Left hindlimb (tissue), 1 donor: ENCODE results near the gene SMOC2.

Source experiments
- DNase-seq: peaks from one replicate; pipeline ENCODE4 v3.0.0-alpha.2; 2018

SMOC2 gene

GRCh38 chr6:168581236-168581635 lies 140.3 kb downstream of the SMOC2 start:
- no peak for DNase-seq

- DNase-seq, result no peak
Measured at GRCh38 chr6:168581706-168582105, 140.7 kb downstream of the SMOC2 start.

- no peak for DNase-seq
Measured at GRCh38 chr6:168582571-168582981, 141.6 kb downstream of the SMOC2 start.

- DNase-seq, result no peak
Measured at GRCh38 chr6:168583126-168583525, 142.1 kb downstream of the SMOC2 start.

GRCh38 chr6:168583821-168584220 lies 142.8 kb downstream of the SMOC2 start:
- DNase-seq, result no peak

- no peak for DNase-seq
Measured at GRCh38 chr6:168584249-168584648, 143.3 kb downstream of the SMOC2 start.

- no peak for DNase-seq
Measured at GRCh38 chr6:168584671-168585070, 143.7 kb downstream of the SMOC2 start.

- DNase-seq, result no peak
Measured at GRCh38 chr6:168585441-168585840, 144.5 kb downstream of the SMOC2 start.

GRCh38 chr6:168589275-168589674 lies 148.3 kb downstream of the SMOC2 start:
- DNase-seq, result no peak

GRCh38 chr6:168590406-168590805 lies 149.4 kb downstream of the SMOC2 start:
- DNase-seq, result no peak

- peak; percentile 9 for DNase-seq
Measured at GRCh38 chr6:168596344-168596743, 155.4 kb downstream of the SMOC2 start.

GRCh38 chr6:168597471-168597875 lies 156.5 kb downstream of the SMOC2 start:
- DNase-seq, result peak; percentile 17

- no peak for DNase-seq
Measured at GRCh38 chr6:168598251-168599117, 157.5 kb downstream of the SMOC2 start.

GRCh38 chr6:168599118-168599494 lies 158.1 kb downstream of the SMOC2 start:
- no peak for DNase-seq

GRCh38 chr6:168599769-168600330 lies 158.9 kb downstream of the SMOC2 start:
- no peak for DNase-seq

- DNase-seq, result no peak
Measured at GRCh38 chr6:168600381-168600780, 159.4 kb downstream of the SMOC2 start.

GRCh38 chr6:168601111-168601510 lies 160.1 kb downstream of the SMOC2 start:
- no peak for DNase-seq

GRCh38 chr6:168601546-168601945 lies 160.6 kb downstream of the SMOC2 start:
- DNase-seq, result peak; percentile 79

GRCh38 chr6:168602576-168602975 lies 161.6 kb downstream of the SMOC2 start:
- no peak for DNase-seq

- no peak for DNase-seq
Measured at GRCh38 chr6:168603234-168603633, 162.2 kb downstream of the SMOC2 start.

GRCh38 chr6:168605964-168606363 lies 165.0 kb downstream of the SMOC2 start:
- DNase-seq, result no peak

GRCh38 chr6:168606722-168607121 lies 165.7 kb downstream of the SMOC2 start:
- no peak for DNase-seq

GRCh38 chr6:168607272-168608112 lies 166.5 kb downstream of the SMOC2 start:
- DNase-seq, result no peak

- no peak for DNase-seq
Measured at GRCh38 chr6:168608113-168608400, 167.1 kb downstream of the SMOC2 start.
